HEK293T (cell line): ENCODE data around the gene PIP5K1B.

Experiments used
- CTCF ChIA-PET: fragments of 350-600 bp; formaldehyde crosslinking; extraction: SDS; loops from one replicate; lab custom pipeline; 2021; ENCODE audit warnings: antibody characterized with exemption, inconsistent platforms; lab: Yijun Ruan, JAX
- POLR2A ChIA-PET: fragments of 350-600 bp; formaldehyde crosslinking; extraction: SDS; loops from one replicate; lab custom pipeline; 2020; ENCODE audit warnings: antibody characterized with exemption, inconsistent platforms; lab: Yijun Ruan, JAX
- DNase-seq: peaks from one replicate; pipeline ENCODE4 v3.0.0; 2012; ENCODE audit warnings: mixed read lengths; ENCODE audit errors: extremely low spot score
- ARNT ChIP-seq: fragments of 450-650 bp; IDR thresholded peaks from 2 replicates; pipeline ENCODE4 v1.6.1; 2017; ENCODE audit warnings: mild to moderate bottlenecking
- BHLHE40 ChIP-seq: fragments of 450-650 bp; IDR thresholded peaks from 2 replicates; pipeline ENCODE4 v1.6.1; 2016; ENCODE audit warnings: mild to moderate bottlenecking, moderate library complexity, borderline replicate concordance
- CTBP1 ChIP-seq: fragments of 450-650 bp; IDR thresholded peaks from 2 replicates; pipeline ENCODE4 v1.6.1; 2016; ENCODE audit warnings: borderline replicate concordance
- ELF4 ChIP-seq: fragments of 450-650 bp; IDR thresholded peaks from 2 replicates; pipeline ENCODE4 v1.6.1; 2017; ENCODE audit warnings: antibody characterized with exemption
- FOXA1 ChIP-seq: fragments of 450-650 bp; IDR thresholded peaks from 2 replicates; pipeline ENCODE4 v1.6.1; 2016; ENCODE audit warnings: mild to moderate bottlenecking
- FOXK2 ChIP-seq: fragments of 450-650 bp; IDR thresholded peaks from 2 replicates; pipeline ENCODE4 v1.6.1; 2016; ENCODE audit warnings: mild to moderate bottlenecking
- FOXM1 ChIP-seq: fragments of 450-650 bp; IDR thresholded peaks from 2 replicates; pipeline ENCODE4 v1.6.1; 2017; ENCODE audit warnings: mild to moderate bottlenecking, borderline replicate concordance
- HDGF ChIP-seq: fragments of 450-650 bp; IDR thresholded peaks from 2 replicates; pipeline ENCODE4 v1.6.1; 2017; ENCODE audit warnings: antibody characterized with exemption, borderline replicate concordance
- L3MBTL2 ChIP-seq: fragments of 450-650 bp; conservative IDR thresholded peaks from 2 replicates; pipeline ENCODE4 v1.6.1; 2016; ENCODE audit warnings: mild to moderate bottlenecking
- LEF1 ChIP-seq: fragments of 450-650 bp; IDR thresholded peaks from 2 replicates; pipeline ENCODE4 v1.6.1; 2017; ENCODE audit warnings: mild to moderate bottlenecking, borderline replicate concordance
- NFRKB ChIP-seq: fragments of 450-650 bp; IDR thresholded peaks from 2 replicates; pipeline ENCODE4 v1.6.1; 2016; ENCODE audit warnings: mild to moderate bottlenecking, moderate library complexity
- SP1 ChIP-seq: fragments of 450-650 bp; IDR thresholded peaks from 2 replicates; pipeline ENCODE4 v1.6.1; 2017
- SUZ12 ChIP-seq: fragments of 450-650 bp; IDR thresholded peaks from 2 replicates; pipeline ENCODE4 v1.6.1; 2016; ENCODE audit warnings: mild to moderate bottlenecking
- TARDBP ChIP-seq: fragments of 450-650 bp; IDR thresholded peaks from 2 replicates; pipeline ENCODE4 v1.6.1; 2016
- ZNF384 ChIP-seq: fragments of 450-650 bp; IDR thresholded peaks from 2 replicates; pipeline ENCODE4 v1.6.1; 2016
- TF ChIP-seq, protein P1 (sequence below): fragments of 450-650 bp; IDR thresholded peaks from 2 replicates; pipeline ENCODE4 v1.6.1; 2016

Gene PIP5K1B

DNA sequence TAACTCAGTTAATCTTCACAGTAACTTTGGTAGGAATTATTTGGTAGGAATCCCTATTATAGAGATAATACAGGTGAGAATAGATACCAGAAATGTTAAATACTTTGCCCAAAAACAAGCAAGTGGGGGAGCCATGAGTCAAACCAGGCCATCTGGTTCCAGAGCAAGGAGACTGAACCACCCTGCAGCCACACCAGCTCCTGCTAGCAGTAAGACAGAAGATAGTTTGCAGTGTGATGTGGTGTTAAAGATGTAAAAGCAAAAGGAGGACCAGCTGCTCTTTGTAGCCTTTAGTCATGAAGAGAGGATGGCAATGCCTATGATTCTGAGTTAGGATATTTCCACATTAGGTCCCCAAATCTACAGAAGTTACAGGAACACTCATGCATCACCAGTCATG is 207.5 kb downstream of the PIP5K1B start:
- CTCF ChIA-PET: no interaction called here
- TF ChIP-seq, protein P1, sequence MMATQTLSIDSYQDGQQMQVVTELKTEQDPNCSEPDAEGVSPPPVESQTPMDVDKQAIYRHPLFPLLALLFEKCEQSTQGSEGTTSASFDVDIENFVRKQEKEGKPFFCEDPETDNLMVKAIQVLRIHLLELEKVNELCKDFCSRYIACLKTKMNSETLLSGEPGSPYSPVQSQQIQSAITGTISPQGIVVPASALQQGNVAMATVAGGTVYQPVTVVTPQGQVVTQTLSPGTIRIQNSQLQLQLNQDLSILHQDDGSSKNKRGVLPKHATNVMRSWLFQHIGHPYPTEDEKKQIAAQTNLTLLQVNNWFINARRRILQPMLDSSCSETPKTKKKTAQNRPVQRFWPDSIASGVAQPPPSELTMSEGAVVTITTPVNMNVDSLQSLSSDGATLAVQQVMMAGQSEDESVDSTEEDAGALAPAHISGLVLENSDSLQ: no peak
- TF ChIP-seq SP1 (no peak), FOXA1 (no peak), ARNT (no peak)
- POLR2A ChIA-PET: interaction anchor here (0.7 kb wide), 1 partner anchor 72 kb away, joined by 3 read pairs; no protein-coding TSS in a partner anchor
- no peak for DNase-seq

DNA sequence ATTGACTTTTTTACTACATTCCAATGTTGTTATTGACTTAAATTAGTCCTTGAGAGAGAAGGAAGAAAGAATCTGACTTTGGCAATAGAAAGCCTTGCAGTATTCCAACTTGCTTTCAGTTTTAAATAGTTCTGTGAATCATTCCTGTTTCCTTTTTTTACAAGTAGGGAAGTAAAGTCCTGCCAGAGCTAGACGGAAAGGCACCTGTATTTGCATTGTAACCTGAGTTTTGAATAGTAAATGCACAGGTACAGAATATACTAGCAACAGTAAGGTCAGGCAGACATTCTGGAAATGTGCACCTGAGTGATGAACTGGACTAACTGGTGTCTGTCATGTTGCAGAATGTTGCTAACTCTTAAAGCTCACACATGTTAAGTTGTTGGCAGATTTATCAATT is 208.0 kb downstream of the PIP5K1B start:
- CTCF ChIA-PET: no interaction called here
- DNase-seq: no peak
- no peak for TF ChIP-seq SP1
- TF ChIP-seq SUZ12: no peak
- no peak for TF ChIP-seq FOXM1
- TF ChIP-seq NFRKB: no peak
- no peak for TF ChIP-seq TARDBP
- TF ChIP-seq ELF4: no peak
- TF ChIP-seq FOXA1: no peak
- no peak for TF ChIP-seq ARNT
- TF ChIP-seq BHLHE40: no peak
- TF ChIP-seq ZNF384: no peak
- no peak for TF ChIP-seq CTBP1
- TF ChIP-seq, protein P1: no peak
- no peak for TF ChIP-seq FOXK2
- POLR2A ChIA-PET: no interaction called here

DNA sequence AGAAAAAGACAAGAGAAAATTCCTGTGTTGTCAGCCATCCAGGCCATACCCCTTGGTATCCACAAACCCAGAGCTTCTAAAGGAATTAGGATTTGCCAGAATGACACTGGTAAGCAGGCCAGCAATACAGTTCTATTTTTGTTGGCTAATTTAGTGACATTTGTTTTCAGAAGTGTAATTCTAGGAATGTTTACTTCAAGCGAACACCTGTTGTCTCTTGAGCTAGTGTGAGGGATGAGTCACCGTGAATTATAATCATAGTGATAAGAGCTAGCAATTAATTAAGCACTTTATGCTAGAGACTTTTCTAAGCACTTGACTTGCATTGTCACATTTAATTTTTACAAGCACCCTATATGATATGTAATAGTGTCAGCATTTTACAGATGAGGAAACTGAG is 209.7 kb downstream of the PIP5K1B start:
- CTCF ChIA-PET: no interaction called here
- DNase-seq: no peak
- TF ChIP-seq SUZ12 (no peak), L3MBTL2 (no peak), SP1 (no peak), LEF1 (no peak), FOXK2 (no peak), HDGF (no peak), BHLHE40 (no peak), FOXM1 (no peak), ARNT (no peak), CTBP1 (no peak), FOXA1 (no peak), NFRKB (no peak), ZNF384 (no peak), TARDBP (no peak), ELF4 (no peak)
- TF ChIP-seq, protein P1: no peak

DNA sequence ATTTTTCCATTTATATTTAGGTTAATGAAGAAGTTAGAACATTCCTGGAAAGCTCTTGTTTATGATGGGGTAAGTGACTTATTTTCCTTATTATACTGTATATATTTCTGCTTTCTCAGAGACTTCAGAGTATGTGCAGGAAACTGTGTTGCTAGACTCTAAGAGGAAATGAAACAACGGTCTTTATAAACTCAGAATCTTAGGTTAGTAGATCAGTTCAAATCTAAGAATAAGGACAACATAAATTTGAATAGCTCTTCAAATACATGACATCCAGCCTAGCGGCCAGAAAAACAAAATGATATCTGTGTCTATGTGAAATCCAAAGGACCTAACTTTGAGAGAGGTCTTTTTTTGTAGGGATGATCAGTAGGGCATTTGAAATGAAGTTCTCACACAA is 214.6 kb downstream of the PIP5K1B start:
- POLR2A ChIA-PET: no interaction called here
- CTCF ChIA-PET: no interaction called here
- DNase-seq: no peak
- TF ChIP-seq TARDBP: no peak
- no peak for TF ChIP-seq NFRKB
- no peak for TF ChIP-seq HDGF
- TF ChIP-seq FOXK2: no peak
- no peak for TF ChIP-seq FOXM1
- TF ChIP-seq FOXA1: no peak
- TF ChIP-seq SP1: no peak
- TF ChIP-seq ARNT: no peak
- no peak for TF ChIP-seq L3MBTL2
- TF ChIP-seq CTBP1: no peak
- TF ChIP-seq ZNF384: no peak
- no peak for TF ChIP-seq BHLHE40
- TF ChIP-seq LEF1: no peak
- TF ChIP-seq SUZ12: no peak
- TF ChIP-seq, protein P1: no peak
- no peak for TF ChIP-seq ELF4

More for the DNA sequence above, 209.7 kb downstream of the PIP5K1B start:
- POLR2A ChIA-PET: no interaction called here

DNA sequence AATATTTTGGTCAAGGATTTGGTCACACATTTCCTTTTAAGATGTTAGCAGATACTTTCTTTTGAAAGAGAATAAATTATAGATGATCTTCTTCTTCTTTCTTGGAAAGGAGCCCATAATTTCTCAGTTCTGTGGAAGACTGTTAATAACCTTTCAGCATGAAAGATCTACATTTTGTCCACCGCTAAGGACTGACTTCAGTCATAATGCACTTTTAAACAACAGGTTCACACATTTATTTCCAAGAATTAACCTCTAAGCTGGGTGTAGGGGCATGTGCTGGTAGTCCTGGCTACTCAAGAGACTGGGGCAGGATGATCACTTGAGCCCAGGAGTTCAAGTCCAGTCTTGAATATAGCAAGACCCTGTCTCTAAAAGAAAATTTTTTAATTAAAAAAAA is 215.9 kb downstream of the PIP5K1B start:
- TF ChIP-seq FOXK2 (no peak), SUZ12 (no peak), HDGF (no peak), FOXA1 (no peak), ELF4 (no peak), NFRKB (no peak)
- TF ChIP-seq, protein P1: no peak
- ChIA-PET CTCF (no interaction called here), POLR2A (no interaction called here)
- DNase-seq: no peak

DNA sequence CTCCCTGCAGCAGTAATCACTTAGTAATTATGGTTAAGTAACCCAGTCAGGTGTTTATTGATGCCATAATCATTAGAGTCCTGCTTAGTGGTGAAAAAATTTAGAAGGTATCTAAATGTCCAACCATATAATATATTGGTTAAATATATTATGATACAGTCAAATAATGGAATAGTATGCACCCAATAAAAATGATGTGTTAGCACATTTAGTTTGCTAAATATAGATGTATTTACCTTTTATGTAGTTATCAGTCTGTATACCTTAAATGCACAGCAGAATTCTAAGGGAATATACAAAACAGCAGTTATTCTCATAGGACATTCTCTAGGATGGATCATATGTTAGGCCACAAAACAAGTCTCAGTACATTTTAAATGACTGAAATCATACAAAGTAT is 218.4 kb downstream of the PIP5K1B start:
- ChIA-PET CTCF (no interaction called here), POLR2A (no interaction called here)
- DNase-seq: no peak
- TF ChIP-seq BHLHE40 (no peak), TARDBP (no peak), ZNF384 (no peak), FOXA1 (no peak), SP1 (no peak)
- TF ChIP-seq, protein P1: no peak
